Liver (tissue), 9 donors: Measurements from ENCODE around the gene FAP. TPM values are rescaled to one million over a fixed set of nuclear protein-coding genes. Genes with fewer than 3 reads are reported as not detected.

ENCODE experiments used
- DNase-seq: peaks from one replicate; pipeline ENCODE4 v3.0.0-alpha.2; 2017; ENCODE audit warnings: low spot score
- H3K27ac ChIP-seq, 2 donors: one replicate each; pipeline ENCODE4 v1.7.0; 2013; ENCODE audit warnings: inconsistent platforms in 2 of 2, low read length in 2 of 2, control low read depth in 1 of 2, low read depth in 1 of 2, mild to moderate bottlenecking in 1 of 2
- H3K27me3 ChIP-seq, 4 donors: one replicate each; pipeline versions ENCODE4 v1.6.1 to v1.7.0; 2013; ENCODE audit warnings: low read length in 3 of 4, inconsistent platforms in 1 of 4, mild to moderate bottlenecking in 1 of 4, moderate library complexity in 1 of 4; ENCODE audit not compliant: control insufficient read depth in 4 of 4, insufficient read depth in 4 of 4
- H3K36me3 ChIP-seq, 4 donors: one replicate each; pipeline versions ENCODE4 v1.6.1 to v1.7.0; 2013; ENCODE audit warnings: low read length in 3 of 4, mild to moderate bottlenecking in 3 of 4, low read depth in 1 of 4, moderate library complexity in 1 of 4; ENCODE audit not compliant: control insufficient read depth in 4 of 4, insufficient read depth in 3 of 4
- H3K4me1 ChIP-seq, 4 donors: one replicate each; pipeline versions ENCODE4 v1.6.1 to v1.7.0; 2013; ENCODE audit warnings: low read length in 3 of 4, mild to moderate bottlenecking in 3 of 4, moderate library complexity in 1 of 4; ENCODE audit not compliant: control insufficient read depth in 4 of 4, insufficient read depth in 4 of 4
- H3K4me3 ChIP-seq, 3 donors: one replicate each; pipeline versions ENCODE4 v1.6.1 to v1.7.0; 2013; ENCODE audit warnings: low read length in 3 of 3, control low read depth in 1 of 3, low read depth in 1 of 3, mild to moderate bottlenecking in 1 of 3
- H3K9ac ChIP-seq, 2 donors: one replicate each; pipeline ENCODE4 v1.7.0; 2013; ENCODE audit warnings: low read length in 2 of 2, mild to moderate bottlenecking in 2 of 2, moderate library complexity in 2 of 2, control low read depth in 1 of 2, low read depth in 1 of 2
- H3K9me3 ChIP-seq, 4 donors: one replicate each; pipeline versions ENCODE4 v1.6.1 to v1.7.0; 2013; ENCODE audit warnings: low read length in 3 of 4; ENCODE audit not compliant: control insufficient read depth in 4 of 4
- CTCF ChIP-seq: fragments of 150-350 bp; IDR thresholded peaks from 2 replicates; pipeline ENCODE4 v1.5.1; 2017; ENCODE audit warnings: improper control_type of control experiment, low read depth, low read length; ENCODE audit not compliant: missing input control
- JUND ChIP-seq, 2 donors: IDR thresholded peaks; 2 replicates each; pipeline ENCODE4 v1.6.1; 2016; ENCODE audit warnings: antibody characterized with exemption in 2 of 2
- RAD21 ChIP-seq, 2 donors: IDR thresholded peaks; 2 replicates each; pipeline ENCODE4 v1.6.1; 2016; ENCODE audit warnings: antibody characterized with exemption in 2 of 2, mild to moderate bottlenecking in 2 of 2
- TAF1 ChIP-seq: conservative IDR thresholded peaks from 2 replicates; pipeline ENCODE4 v1.6.1; 2016; ENCODE audit warnings: antibody characterized with exemption, mild to moderate bottlenecking
- ZBTB33 ChIP-seq: IDR thresholded peaks from 2 replicates; pipeline ENCODE4 v1.6.1; 2016; ENCODE audit warnings: antibody characterized with exemption
- WGBS: extraction: QIAGEN DNeasy Blood & Tissue Kit; methylation state at CpG from one replicate; pipeline ENCODE4 v1.1.7; 2013; 5-methylcytosine and 5-hydroxymethylcytosine counted together
- polyA plus RNA-seq, 2 donors: library from polyadenylated mRNA; stranded (reverse) in 1 of 2; unstranded in 1 of 2; fragments of 200-250 nt in 1 of 2; fragments of >200 nt in 1 of 2; fragmentation: Nextera tagmentation in 1 of 2; extraction: Ambion mirVana in 1 of 2; gene quantifications; one replicate each; pipeline versions ENCODE4 v1.2.1 to v1.2.3, GENCODE V29; 2013 to 2015
- total RNA-seq, 2 donors: library from RNA; depleted of rRNA; stranded (reverse); fragments of >200 nt; gene quantifications; one replicate each; pipeline ENCODE4 v1.2.3, GENCODE V29; 2014
- donor health status: healthy.
- donor health status: healthy.
- donor health status: healthy.
- donor health status: healthy.
- donor health status: healthy.

Gene FAP
- total and polyA plus RNA-seq, 4 donors = 0.10 to 0.42 (median 0.23) TPM

GRCh38 chr2:162123806-162124758 lies 119.2 kb downstream of the FAP start:
- WGBS = 32% methylated on average over 9 of the region's 9 CpGs
- Histone ChIP-seq H3K27me3 (no peaks in the 10 kb centered on the region), H3K4me3 (no peak overlapping the region), H3K4me1 (peaks cover 0 to 1% (median 0%) of the 10 kb centered on the region in 4 donors), H3K9me3 (no peaks in the 10 kb centered on the region), H3K27ac (no peak overlapping the region), H3K9ac (no peak overlapping the region), H3K36me3 (no peaks in the 10 kb centered on the region)
- DNase-seq = no peak
- TF ChIP-seq JUND (IDR thresholded peaks at IDR 0.05) = no peak
- TF ChIP-seq CTCF = peak; percentile 82
- no peak for TF ChIP-seq ZBTB33
- TF ChIP-seq TAF1 = no peak
- TF ChIP-seq RAD21 (IDR thresholded peaks at IDR 0.05) = peak; percentile 88 to 91

Other genes starting within 250 kb of the FAP start
- 10 to 100 TPM; 14.4 to 30.1 TPM for gene DPP4, start 169.2 kb downstream of the FAP start, total RNA-seq
- gene DPP4, start 169.2 kb downstream of the FAP start, polyA plus RNA-seq = 10 to 100 TPM in 1 of 2 donors, 1 to 10 TPM in 1; 9.6 to 12.7 TPM
- gene GCG, start 91.2 kb downstream of the FAP start, total RNA-seq = not detected
- not detected for gene GCG, start 91.2 kb downstream of the FAP start, polyA plus RNA-seq
- gene IFIH1, start 75.2 kb upstream of the FAP start, total RNA-seq = 10 to 100 TPM in 1 of 2 donors, 1 to 10 TPM in 1; 8.3 to 13.2 TPM
- gene IFIH1, start 75.2 kb upstream of the FAP start, polyA plus RNA-seq = 1 to 10 TPM; 5.5 to 7.6 TPM
- 10 to 100 TPM; 23.4 to 45.2 TPM for gene GCA, start 100.7 kb upstream of the FAP start, total RNA-seq
- 10 to 100 TPM in 1 of 2 donors, 1 to 10 TPM in 1; 9.7 to 12.9 TPM for gene GCA, start 100.7 kb upstream of the FAP start, polyA plus RNA-seq